Epithelial cell of proximal tubule (primary cell): ENCODE results near the gene AP4M1. TPM values are rescaled to one million over a fixed set of nuclear protein-coding genes. Genes with fewer than 3 reads are reported as not detected.

ENCODE experiments used
- DNase-seq: peaks from one replicate; pipeline ENCODE4 v3.0.0-alpha.2; 2011; ENCODE audit warnings: low read depth
- H3K4me3 ChIP-seq: 2 replicates; pipeline ENCODE4 v1.5.1; 2011; ENCODE audit warnings: low read depth, mild to moderate bottlenecking, low read length
- CTCF ChIP-seq: conservative IDR thresholded peaks from 2 replicates; pipeline ENCODE4 v1.5.1; 2012; ENCODE audit warnings: low read depth, mild to moderate bottlenecking, low read length
- total RNA-seq: library from RNA; depleted of rRNA; stranded (reverse); fragments of >200 nt; gene quantifications from 2 replicates; pipeline ENCODE4 v1.2.3, GENCODE V29; 2015

AP4M1 gene
- total RNA-seq, 1 donor from 2014 or later = 11.5 TPM

GRCh38 chr7:100106633-100107032, 5.2 kb downstream of the AP4M1 start:
- no peak overlapping the region for H3K4me3 ChIP-seq
- DNase-seq = no peak
- TF ChIP-seq CTCF = no peak

- DNase-seq = no peak
- TF ChIP-seq CTCF = no peak
- no peak overlapping the region for H3K4me3 ChIP-seq
These were observed 5.8 kb downstream of the AP4M1 start for GRCh38 chr7:100107125-100107737.

GRCh38 chr7:100107890-100108289, 6.4 kb downstream of the AP4M1 start:
- no peak for TF ChIP-seq CTCF
- DNase-seq = no peak
- no peak overlapping the region for H3K4me3 ChIP-seq

- no peak overlapping the region for H3K4me3 ChIP-seq
- peak; percentile 28 for TF ChIP-seq CTCF
- DNase-seq = no peak
These were observed 8.2 kb downstream of the AP4M1 start for GRCh38 chr7:100109521-100110163.

GRCh38 chr7:100111156-100111555, 9.7 kb downstream of the AP4M1 start:
- H3K4me3 ChIP-seq = no peak overlapping the region
- DNase-seq = no peak
- TF ChIP-seq CTCF = no peak

- DNase-seq = no peak
- H3K4me3 ChIP-seq = no peak overlapping the region
- TF ChIP-seq CTCF = no peak
These were observed 10.5 kb downstream of the AP4M1 start for GRCh38 chr7:100111914-100112313.

GRCh38 chr7:100115026-100115425, 13.6 kb downstream of the AP4M1 start:
- no peak for TF ChIP-seq CTCF
- H3K4me3 ChIP-seq = no peak overlapping the region
- no peak for DNase-seq
